ENCODE measurements around the gene NFAM1. TPM values are rescaled to one million over a fixed set of nuclear protein-coding genes. Genes with fewer than 3 reads are reported as not detected.

Gene NFAM1
- total and polyA plus RNA-seq, 2 experiments from 2014 or later: 0.11 to 0.49 TPM

DNA sequence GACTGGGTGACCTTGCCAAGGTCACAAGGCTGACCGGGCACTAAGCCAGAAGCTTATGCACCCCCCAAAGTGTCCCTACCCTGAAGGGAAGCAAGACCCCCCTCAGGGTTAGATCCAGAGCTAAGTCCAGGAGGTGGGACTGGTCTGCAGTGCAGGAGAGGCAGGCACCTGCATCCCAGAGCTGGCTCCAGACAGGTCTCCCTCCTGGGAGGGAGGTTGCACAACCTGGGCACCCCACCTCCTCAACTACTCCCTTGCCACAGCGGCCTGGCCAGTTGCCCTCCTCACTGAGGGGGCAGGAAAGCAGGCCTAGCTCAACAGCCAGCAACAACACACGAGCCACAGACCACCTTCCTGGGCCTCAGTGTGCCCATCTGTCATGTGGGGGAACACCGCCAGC, 86.7 kb downstream of the NFAM1 start (continued):
- TF ChIP-seq, protein P1, sequence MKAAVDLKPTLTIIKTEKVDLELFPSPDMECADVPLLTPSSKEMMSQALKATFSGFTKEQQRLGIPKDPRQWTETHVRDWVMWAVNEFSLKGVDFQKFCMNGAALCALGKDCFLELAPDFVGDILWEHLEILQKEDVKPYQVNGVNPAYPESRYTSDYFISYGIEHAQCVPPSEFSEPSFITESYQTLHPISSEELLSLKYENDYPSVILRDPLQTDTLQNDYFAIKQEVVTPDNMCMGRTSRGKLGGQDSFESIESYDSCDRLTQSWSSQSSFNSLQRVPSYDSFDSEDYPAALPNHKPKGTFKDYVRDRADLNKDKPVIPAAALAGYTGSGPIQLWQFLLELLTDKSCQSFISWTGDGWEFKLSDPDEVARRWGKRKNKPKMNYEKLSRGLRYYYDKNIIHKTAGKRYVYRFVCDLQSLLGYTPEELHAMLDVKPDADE (IDR thresholded peaks at IDR 0.05): no peak
- TF ChIP-seq STAT1 (IDR thresholded peaks at IDR 0.05; ENCODE audit: unreplicated experiment) (no peak), ZNF114 (CRISPR knock-in tag; IDR thresholded peaks at IDR 0.05) (no peak), JUNB (IDR thresholded peaks at IDR 0.05; ENCODE audit: unreplicated experiment) (no peak), EZH2phosphoT487 (IDR thresholded peaks at IDR 0.05; ENCODE audit: unreplicated experiment) (no peak), EZH2 (IDR thresholded peaks at IDR 0.05; ENCODE audit: low read depth, unreplicated experiment) (no peak), NANOG (IDR thresholded peaks at IDR 0.05; ENCODE audit: borderline replicate concordance) (no peak)
- TF ChIP-seq, protein P2, sequence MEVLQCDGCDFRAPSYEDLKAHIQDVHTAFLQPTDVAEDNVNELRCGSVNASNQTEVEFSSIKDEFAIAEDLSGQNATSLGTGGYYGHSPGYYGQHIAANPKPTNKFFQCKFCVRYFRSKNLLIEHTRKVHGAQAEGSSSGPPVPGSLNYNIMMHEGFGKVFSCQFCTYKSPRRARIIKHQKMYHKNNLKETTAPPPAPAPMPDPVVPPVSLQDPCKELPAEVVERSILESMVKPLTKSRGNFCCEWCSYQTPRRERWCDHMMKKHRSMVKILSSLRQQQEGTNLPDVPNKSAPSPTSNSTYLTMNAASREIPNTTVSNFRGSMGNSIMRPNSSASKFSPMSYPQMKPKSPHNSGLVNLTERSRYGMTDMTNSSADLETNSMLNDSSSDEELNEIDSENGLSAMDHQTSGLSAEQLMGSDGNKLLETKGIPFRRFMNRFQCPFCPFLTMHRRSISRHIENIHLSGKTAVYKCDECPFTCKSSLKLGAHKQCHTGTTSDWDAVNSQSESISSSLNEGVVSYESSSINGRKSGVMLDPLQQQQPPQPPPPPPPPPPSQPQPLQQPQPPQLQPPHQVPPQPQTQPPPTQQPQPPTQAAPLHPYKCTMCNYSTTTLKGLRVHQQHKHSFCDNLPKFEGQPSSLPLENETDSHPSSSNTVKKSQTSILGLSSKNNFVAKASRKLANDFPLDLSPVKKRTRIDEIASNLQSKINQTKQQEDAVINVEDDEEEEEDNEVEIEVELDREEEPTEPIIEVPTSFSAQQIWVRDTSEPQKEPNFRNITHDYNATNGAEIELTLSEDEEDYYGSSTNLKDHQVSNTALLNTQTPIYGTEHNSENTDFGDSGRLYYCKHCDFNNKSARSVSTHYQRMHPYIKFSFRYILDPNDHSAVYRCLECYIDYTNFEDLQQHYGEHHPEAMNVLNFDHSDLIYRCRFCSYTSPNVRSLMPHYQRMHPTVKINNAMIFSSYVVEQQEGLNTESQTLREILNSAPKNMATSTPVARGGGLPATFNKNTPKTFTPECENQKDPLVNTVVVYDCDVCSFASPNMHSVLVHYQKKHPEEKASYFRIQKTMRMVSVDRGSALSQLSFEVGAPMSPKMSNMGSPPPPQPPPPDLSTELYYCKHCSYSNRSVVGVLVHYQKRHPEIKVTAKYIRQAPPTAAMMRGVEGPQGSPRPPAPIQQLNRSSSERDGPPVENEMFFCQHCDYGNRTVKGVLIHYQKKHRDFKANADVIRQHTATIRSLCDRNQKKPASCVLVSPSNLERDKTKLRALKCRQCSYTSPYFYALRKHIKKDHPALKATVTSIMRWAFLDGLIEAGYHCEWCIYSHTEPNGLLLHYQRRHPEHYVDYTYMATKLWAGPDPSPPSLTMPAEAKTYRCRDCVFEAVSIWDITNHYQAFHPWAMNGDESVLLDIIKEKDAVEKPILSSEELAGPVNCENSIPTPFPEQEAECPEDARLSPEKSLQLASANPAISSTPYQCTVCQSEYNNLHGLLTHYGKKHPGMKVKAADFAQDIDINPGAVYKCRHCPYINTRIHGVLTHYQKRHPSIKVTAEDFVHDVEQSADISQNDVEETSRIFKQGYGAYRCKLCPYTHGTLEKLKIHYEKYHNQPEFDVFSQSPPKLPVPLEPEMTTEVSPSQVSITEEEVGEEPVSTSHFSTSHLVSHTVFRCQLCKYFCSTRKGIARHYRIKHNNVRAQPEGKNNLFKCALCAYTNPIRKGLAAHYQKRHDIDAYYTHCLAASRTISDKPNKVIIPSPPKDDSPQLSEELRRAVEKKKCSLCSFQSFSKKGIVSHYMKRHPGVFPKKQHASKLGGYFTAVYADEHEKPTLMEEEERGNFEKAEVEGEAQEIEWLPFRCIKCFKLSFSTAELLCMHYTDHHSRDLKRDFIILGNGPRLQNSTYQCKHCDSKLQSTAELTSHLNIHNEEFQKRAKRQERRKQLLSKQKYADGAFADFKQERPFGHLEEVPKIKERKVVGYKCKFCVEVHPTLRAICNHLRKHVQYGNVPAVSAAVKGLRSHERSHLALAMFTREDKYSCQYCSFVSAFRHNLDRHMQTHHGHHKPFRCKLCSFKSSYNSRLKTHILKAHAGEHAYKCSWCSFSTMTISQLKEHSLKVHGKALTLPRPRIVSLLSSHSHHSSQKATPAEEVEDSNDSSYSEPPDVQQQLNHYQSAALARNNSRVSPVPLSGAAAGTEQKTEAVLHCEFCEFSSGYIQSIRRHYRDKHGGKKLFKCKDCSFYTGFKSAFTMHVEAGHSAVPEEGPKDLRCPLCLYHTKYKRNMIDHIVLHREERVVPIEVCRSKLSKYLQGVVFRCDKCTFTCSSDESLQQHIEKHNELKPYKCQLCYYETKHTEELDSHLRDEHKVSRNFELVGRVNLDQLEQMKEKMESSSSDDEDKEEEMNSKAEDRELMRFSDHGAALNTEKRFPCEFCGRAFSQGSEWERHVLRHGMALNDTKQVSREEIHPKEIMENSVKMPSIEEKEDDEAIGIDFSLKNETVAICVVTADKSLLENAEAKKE (CRISPR knock-in tag; IDR thresholded peaks at IDR 0.05): no peak

DNA sequence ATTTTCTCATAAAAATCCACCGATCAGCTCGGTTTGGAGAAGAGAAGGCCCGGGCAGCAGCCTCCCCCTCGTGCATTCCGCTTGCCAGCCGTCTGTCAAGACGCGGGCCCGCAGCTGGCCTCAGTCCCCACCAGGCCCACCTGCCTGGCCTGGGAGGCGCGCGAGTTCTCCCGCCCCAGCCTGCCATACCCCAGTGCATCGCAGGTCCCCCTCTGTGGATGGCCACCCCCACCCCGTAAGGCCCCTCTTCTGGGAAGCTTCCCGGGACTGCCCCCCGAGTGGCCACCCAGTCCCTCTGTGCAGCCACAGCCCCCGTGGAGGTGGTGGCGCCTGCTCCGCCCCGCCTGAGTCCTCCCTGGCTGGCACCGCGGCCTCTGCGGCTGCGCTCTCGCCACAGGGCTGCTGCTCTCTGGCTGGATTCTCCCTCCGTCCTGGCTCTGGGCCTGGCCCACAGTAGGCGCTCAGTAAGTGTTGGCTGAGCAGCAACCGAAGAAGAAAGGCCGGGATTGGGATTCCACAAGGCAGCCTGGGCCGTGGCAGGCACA, 87.8 kb downstream of the NFAM1 start:
- Histone ChIP-seq H4K20me1 (replicated peaks; ENCODE audit: insufficient read depth) (no peaks in the 10 kb centered on the region), H3K4me1 (ENCODE audit: insufficient read depth) (peaks cover 27% of the 10 kb centered on the region), H3K27ac (ENCODE audit: low read depth) (no peak overlapping the region), H3F3A (replicated peaks; ENCODE audit: low read depth) (peaks cover 9% of the 10 kb centered on the region; the same call in 1 of the 2 replicates), H3K4me2 (peak overlapping the region; percentile 88), H3K36me3 (ENCODE audit: insufficient read depth) (no peaks in the 10 kb centered on the region), H3K4me3 (peak overlapping the region; percentile 54), H3K27me3 (ENCODE audit: insufficient read depth) (peaks cover 17% of the 10 kb centered on the region), H3K9me2 (ENCODE audit: insufficient read depth) (no peaks in the 10 kb centered on the region), H3K79me2 (replicated peaks; ENCODE audit: insufficient read depth) (no peaks in the 10 kb centered on the region; the same call in 1 of the 2 replicates), H2AFZ (peak overlapping the region; percentile 90)
- H3K4me1 Mint-ChIP-seq: peaks cover 30% of the 10 kb centered on the region
- no peak overlapping the region for H3K27ac Mint-ChIP-seq
- H3K27me3 Mint-ChIP-seq (ENCODE audit: insufficient read depth, low read depth, poor library complexity): peaks cover 33% of the 10 kb centered on the region
- peak; percentile 80 for ATAC-seq
- peak overlapping the region; percentile 64; the same call in 2 of the 3 replicates for H3K4me3 Mint-ChIP-seq
- DNase-seq (ENCODE audit: low spot score): peak; percentile 76
- H3K9me3 Mint-ChIP-seq: no peaks in the 10 kb centered on the region; the same call in 2 of the 3 replicates
- no peaks in the 10 kb centered on the region for H3K36me3 Mint-ChIP-seq (ENCODE audit: low read depth)
- TF ChIP-seq EZH2 (IDR thresholded peaks at IDR 0.05; ENCODE audit: low read depth, unreplicated experiment) (no peak), ZNF114 (CRISPR knock-in tag; IDR thresholded peaks at IDR 0.05) (no peak), NANOG (IDR thresholded peaks at IDR 0.05; ENCODE audit: borderline replicate concordance) (no peak), POLR2AphosphoS5 (IDR thresholded peaks at IDR 0.05; ENCODE audit: low read depth) (peak; percentile 37; the same call in 1 of the 2 replicates)
- TF ChIP-seq, protein P3, sequence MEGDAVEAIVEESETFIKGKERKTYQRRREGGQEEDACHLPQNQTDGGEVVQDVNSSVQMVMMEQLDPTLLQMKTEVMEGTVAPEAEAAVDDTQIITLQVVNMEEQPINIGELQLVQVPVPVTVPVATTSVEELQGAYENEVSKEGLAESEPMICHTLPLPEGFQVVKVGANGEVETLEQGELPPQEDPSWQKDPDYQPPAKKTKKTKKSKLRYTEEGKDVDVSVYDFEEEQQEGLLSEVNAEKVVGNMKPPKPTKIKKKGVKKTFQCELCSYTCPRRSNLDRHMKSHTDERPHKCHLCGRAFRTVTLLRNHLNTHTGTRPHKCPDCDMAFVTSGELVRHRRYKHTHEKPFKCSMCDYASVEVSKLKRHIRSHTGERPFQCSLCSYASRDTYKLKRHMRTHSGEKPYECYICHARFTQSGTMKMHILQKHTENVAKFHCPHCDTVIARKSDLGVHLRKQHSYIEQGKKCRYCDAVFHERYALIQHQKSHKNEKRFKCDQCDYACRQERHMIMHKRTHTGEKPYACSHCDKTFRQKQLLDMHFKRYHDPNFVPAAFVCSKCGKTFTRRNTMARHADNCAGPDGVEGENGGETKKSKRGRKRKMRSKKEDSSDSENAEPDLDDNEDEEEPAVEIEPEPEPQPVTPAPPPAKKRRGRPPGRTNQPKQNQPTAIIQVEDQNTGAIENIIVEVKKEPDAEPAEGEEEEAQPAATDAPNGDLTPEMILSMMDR (conservative IDR thresholded peaks at IDR 0.05; ENCODE audit: low read depth in 2 of 2): 0 out of 4 replicates have a peak, but pooled peaks of 1 of the 2 experiments have one; percentile 0

Measured in GM23338 (cell line).